OCI-LY3 (cell line): ENCODE data around the gene SFT2D2.

ENCODE experiments used
- EZH2phosphoT487 ChIP-seq: fragments of 200-600 bp; shearing (Covaris generic); IDR thresholded peaks from 2 replicates; pipeline ENCODE4 v1.6.1; 2018; ENCODE audit warnings: antibody characterized with exemption, mixed run types, low read depth
- TF ChIP-seq, protein P1 (sequence below): fragments of 200-600, 300-600 bp; sonication (generic); IDR thresholded peaks from 2 replicates; pipeline ENCODE4 v1.5.1; 2014; ENCODE audit warnings: antibody characterized with exemption, low read length, low read depth

DNA sequence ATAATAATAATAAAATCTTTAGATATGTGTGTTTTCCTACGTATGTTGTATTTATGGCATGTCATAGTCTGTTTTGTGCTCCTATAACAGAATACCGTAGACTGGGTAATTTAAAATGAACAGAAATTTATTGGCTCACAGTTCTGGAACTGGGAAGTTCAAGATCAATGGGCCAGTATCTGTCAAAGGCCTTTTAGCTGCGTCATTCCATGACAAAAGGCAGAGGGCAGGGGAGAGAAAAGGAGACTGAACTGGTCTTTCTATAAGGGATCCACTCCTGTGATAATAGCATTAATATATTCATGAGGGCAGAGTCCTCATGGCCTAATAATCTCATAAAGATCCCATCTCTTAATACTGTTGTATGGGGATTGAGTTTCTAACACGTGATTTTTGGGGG, 7.1 kb upstream of the SFT2D2 start:
- TF ChIP-seq, protein P1, sequence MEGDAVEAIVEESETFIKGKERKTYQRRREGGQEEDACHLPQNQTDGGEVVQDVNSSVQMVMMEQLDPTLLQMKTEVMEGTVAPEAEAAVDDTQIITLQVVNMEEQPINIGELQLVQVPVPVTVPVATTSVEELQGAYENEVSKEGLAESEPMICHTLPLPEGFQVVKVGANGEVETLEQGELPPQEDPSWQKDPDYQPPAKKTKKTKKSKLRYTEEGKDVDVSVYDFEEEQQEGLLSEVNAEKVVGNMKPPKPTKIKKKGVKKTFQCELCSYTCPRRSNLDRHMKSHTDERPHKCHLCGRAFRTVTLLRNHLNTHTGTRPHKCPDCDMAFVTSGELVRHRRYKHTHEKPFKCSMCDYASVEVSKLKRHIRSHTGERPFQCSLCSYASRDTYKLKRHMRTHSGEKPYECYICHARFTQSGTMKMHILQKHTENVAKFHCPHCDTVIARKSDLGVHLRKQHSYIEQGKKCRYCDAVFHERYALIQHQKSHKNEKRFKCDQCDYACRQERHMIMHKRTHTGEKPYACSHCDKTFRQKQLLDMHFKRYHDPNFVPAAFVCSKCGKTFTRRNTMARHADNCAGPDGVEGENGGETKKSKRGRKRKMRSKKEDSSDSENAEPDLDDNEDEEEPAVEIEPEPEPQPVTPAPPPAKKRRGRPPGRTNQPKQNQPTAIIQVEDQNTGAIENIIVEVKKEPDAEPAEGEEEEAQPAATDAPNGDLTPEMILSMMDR, result no peak
- TF ChIP-seq EZH2phosphoT487, result no peak
